CD4-positive, alpha-beta T cell treated with Interferon alpha-2 for 1 hour (primary cell): Measurements from ENCODE around the gene BPIFB6.

Source experiments
- DNase-seq, 2 donors: peaks; one replicate each; pipeline ENCODE4 v3.0.0-alpha.2; 2020 to 2022

Gene BPIFB6

DNA sequence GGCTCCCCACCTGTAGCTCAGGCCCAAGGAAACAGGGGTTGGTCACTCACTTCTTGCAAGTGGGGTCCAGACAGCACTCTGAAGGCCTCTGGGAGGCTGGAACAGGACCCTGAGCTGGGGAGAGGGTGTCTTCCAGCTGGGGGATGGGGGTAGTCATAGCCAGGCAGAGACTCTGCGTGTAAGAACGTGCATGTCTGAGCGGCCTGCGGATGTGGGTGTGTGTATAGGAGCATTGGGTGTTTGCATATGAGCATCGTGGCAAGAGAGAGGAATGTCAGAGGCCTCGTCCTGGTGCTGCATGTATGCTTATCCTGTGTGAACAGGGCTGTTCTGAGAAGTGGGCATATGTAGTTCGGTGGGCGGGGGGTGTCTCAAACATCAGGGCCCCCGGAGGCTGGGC, 34.3 kb downstream of the BPIFB6 start:
- DNase-seq = no peak

DNA sequence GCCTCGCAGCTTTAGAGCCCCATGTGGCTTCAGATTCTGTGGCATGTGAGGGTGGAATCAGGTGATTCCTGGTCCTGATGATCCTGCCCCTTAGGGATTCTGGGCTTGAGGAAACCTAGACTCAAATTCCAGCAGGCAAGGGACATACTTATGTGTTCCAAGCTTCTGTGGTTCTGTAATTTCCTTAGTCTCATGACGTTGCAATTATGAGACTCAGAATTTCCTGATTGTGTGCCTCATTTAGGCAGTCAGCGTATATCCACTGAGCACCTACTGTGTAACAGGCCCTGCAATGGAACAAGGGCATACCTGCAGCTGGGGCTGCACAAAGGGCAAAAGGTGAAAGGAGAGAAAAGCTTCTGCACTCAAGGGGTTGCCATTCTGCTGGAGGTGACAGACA, 36.4 kb downstream of the BPIFB6 start:
- no peak for DNase-seq

DNA sequence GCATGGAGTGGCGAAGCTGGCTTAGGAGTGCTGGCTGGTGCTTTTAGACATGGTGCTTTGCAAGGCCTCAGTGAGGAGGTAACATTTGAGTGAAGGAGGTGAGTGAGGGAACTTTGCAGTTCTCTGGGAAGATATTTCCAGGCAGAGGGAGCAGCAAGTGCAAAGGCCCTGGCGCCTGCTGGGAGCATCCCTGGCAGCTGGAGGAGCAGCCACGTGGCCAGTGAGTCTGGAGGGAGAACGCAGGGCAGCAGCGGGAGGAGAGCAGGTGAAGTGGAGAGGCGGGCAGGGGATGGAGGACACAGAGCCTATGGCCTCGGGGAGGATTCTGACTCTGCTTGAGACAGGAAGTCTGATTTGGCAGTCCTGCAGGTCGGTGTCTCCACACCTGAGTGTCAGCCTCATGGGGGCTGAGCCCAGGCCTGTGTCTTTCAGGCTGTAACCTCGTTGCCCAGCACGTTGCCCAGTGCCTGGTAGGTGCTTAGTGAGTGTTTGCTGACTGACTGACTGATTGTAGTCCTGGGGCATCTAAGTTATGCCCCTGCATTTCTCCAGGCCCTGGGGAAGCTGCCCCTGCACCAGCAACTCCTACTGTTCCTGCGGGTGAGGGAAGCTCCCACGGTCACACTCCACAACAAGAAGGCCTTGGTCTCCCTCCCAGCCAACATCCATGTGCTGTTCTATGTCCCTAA, 36.9 kb downstream of the BPIFB6 start:
- no peak for DNase-seq

DNA sequence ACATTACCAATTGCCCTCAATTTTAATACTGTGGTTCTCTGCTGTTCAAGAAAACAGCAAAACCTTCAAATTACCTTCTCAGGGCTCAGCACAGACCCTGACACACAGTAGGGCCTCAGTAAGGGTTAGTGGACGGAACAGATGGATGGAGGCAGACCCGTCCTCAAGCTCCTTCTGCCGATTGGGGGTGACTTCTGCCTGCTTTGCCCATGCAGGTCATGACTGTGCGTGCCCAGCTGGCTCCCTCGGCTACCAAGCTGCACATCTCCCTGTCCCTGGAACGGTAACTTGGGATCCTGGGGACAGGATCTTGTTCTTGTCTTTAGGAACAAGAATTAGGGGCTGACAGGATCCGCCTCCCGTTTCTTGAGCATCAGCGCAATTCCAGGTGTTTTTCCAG, 38.2 kb downstream of the BPIFB6 start:
- no peak for DNase-seq

DNA sequence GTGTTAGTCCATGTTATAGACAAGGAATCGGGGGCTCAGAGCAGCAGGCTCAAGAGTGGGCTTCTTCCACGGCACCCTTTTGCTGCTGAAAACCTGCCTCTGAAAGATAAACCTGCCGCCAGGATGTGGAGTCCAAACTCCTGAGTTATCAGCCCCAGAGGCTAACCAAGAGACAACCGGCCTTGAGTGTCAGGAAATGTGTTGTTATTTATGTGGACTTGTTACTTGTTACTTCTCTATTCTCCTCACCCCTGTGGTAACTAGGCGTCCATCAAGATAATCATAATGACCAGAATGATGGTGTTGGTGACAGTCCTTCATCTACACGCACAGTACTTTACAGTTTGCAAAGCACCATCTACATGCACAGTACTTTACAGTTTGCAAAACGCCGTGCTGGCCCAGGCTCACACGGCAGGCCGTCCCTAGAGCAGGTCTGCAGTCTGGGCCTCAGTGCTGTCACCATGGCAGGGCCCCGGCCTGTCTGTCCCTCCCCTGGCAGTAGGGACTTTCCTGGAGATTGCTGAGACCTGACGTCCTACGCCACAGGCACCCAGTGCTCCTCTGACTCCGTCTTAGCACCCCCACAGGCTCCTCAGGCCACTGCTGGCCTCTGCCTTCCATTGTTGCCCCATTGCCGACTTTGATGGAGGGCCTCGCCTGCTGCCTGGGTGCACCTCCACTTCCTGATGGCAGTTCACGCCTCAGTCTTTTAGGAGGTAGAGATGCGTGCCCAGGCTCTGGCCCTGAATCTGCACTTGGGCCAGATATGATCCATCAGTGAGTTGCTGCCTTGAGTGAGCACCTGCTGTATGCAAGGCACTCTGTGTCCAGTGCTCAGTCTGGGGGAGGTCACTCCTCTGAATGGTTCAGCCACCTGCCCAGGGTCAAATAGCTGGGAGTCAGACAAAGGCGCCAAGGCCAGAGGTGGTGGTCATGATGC, 38.9 kb downstream of the BPIFB6 start:
- DNase-seq = no peak

DNA sequence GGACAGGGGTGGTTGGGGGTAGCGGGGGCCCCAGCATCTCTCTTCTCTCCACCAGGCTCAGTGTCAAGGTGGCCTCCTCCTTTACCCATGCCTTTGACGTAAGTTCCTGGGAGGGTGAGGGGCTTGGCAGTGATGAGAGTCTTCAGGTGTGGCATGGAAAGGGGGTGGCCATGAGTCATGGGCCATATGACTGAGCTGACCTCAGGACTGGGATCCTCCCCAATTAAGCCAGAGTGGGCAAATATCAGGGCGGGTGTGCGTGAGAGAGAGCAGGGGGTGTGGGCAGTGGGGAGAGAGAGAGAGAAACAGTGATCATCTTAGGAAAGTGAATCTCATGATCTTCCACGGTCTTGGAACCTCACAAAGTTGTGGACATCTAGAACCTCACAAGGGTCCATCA, 39.8 kb downstream of the BPIFB6 start:
- no peak for DNase-seq

DNA sequence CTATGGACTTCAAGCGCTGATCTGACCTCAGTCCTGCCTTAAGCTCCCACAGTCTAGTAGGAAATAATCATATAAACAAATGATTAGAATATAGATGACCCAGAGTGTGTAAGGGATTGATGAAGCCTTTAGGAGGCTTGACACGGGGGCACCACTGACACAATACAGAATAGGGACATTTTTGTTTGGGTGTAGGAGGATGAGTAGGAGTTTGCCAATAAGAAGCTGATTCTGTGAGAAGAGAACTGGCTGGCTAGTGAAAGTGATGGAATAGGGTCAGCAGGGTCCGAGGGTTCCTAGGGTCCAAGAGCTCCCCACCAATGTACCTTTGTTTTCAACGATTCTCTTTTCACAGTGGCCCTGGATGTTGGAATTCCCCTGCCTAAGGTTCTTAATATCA, 40.9 kb downstream of the BPIFB6 start:
- no peak for DNase-seq

DNA sequence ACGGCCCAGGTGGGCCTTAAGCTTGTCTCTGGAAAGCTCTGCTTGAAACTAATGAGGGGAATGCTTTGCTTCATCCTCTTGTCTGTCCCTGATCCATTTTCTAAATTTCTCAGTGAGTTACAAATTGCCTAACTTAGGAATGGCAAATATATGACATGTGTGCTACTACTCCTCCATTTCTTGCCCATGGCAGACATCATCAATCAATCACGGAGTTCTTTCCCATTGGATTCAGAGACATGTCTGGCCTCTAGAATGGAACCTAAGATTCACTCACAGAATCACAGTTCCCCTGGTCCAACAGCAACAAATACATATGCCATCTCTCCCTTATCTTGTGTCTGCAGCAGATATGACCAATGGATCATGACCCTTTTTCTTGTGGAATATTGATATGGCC, 41.4 kb downstream of the BPIFB6 start:
- DNase-seq = no peak

DNA sequence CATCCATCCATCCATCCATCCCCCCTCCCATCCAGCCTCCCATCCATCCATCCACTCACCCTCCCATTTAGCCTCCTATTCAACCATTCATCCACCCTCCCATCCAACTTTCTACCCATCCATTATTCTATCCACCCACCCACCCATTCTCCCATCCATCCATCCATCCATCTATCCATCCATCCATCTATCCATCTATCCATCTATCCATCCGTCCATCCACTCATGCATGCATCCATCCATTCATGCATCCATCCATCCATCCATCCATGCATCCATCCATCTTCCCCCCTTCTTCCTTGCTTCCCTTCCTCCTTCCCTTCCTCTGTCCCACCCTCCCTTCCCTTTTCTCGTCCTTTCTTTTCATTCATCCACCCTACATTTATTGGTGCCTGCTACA, 43.2 kb downstream of the BPIFB6 start:
- no peak for DNase-seq

DNA sequence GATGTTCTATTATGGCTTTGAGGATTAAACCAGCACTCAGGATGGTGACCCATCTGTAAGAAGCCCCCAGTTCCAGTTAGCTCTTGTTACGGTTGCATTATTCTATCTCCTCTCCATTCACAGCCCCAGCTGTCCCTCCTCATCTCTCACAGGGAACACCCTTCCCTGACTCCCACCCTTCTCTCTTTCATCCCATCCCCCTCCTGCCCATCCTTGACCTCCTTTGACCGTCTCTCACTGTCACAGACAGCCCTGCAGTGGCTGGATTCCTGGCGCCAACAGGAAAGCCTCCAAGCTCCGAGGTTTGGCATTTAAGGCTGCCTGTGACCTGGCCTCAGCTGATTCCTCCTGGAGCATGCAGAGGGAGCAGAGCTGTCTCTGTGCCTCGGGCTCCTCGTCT, 43.8 kb downstream of the BPIFB6 start:
- no peak for DNase-seq

DNA sequence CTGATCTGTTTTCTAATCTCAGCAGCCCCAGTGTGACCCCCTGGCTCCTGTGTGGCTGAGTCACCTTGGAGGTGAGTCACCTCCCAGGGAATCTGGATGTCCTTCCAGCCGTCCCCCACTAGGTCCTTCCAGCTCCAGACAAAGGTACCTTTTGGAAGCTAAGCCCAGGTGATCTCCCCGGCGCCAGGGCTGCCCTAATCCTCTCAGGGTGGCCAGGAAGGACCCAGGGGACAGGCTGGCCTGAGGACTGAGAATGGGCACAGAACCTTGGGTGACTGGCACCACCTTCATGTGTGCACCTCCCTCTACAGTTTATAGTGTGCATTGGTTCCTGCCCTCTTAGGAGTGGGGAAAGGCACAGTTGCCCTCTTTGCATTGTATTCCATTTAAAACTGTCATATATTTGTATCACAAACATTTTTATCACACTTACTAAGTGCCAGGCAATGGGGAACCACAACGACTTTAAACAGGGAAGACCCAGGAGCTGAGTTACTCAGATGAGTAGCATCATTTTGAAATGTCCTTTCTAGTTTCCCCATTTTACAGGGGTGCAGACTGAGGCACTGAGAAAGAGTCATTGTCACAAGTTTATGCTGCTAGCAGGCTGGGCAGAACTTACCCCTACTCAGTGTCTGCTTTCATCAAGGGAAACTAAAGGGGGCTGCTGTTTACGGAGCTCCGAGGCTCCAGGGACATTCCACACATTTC, 45.4 kb downstream of the BPIFB6 start:
- peak; percentile 8 to 44 for DNase-seq

DNA sequence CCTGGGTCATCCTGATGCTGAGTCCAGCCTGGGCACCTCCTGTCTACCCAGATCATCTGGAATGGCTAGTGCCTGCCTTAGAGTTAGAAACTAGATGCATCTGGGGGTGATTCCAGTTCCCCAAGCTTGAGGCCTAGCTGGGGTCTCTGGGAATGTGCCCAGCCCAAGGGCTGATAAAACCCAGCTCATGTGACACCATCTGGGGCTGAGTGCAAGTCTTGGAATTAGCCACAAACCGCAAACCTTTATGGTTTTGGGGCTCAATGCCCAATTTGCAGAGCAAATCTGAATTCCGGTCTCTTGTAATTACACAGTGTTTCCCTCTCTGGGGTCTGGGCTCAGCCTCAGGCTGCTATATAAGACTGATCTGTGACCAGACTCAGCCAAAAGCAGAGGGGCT, 47.8 kb downstream of the BPIFB6 start, which contains the start of gene BPIFB4:
TSS of gene BPIFB4 (plus strand) at position 385 of the 400 bp plus-strand sequence. CDS start 1,884 bp downstream, outside the sequence.
- no peak for DNase-seq

DNA sequence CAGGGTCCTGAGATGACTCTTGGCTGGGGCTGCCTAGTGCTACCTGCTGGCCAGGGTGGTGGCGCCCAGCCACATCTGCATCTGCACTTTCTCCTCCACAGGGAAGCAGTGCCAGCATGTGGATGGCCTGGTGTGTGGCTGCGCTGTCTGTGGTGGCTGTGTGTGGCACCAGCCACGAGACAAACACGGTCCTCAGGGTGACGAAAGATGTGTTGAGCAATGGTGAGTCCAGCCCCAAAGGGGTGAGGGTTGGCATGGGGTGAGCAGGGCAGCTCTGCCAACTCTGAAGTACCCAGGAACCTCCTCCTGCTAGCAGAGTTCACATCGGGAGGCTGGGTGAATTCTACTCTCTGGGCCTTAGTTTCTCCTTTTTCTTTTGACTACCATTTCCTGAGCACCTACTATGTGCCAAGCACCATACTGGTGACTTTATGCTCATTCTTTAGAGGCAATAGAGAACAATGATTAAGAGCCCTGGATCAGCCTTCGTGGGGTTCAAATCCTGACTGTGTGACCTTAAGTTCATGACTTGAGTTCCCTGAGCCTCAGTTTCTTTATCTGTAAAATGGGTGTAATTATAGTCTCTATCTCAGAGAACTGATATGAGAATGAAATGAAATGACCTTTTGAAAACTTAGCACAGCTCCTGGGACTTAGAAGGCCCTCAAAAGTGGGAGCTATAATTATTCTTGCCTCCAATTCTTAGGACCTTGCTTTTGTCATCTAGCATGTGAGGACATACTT, 50.1 kb downstream of the BPIFB6 start:
- DNase-seq = no peak

DNA sequence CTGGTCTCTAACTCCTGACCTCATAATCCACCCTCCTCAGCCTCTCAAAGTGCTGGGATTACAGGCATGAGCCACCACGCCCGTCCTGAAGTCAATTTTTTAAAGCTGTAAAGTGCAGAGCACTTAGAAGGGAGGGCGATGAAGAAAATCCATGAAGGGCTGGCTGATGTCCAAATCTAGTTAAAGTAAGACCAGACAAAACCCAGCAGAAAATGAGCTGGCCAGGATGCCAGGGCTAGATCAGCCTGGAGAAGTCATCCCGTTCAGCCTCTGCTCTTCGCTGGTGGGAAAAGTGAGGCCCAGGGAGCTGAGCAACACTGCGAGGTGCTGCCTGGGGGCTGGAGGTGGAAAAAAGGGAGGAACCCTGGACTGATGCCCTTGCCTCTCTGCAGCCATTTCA, 51.1 kb downstream of the BPIFB6 start:
- no peak for DNase-seq

DNA sequence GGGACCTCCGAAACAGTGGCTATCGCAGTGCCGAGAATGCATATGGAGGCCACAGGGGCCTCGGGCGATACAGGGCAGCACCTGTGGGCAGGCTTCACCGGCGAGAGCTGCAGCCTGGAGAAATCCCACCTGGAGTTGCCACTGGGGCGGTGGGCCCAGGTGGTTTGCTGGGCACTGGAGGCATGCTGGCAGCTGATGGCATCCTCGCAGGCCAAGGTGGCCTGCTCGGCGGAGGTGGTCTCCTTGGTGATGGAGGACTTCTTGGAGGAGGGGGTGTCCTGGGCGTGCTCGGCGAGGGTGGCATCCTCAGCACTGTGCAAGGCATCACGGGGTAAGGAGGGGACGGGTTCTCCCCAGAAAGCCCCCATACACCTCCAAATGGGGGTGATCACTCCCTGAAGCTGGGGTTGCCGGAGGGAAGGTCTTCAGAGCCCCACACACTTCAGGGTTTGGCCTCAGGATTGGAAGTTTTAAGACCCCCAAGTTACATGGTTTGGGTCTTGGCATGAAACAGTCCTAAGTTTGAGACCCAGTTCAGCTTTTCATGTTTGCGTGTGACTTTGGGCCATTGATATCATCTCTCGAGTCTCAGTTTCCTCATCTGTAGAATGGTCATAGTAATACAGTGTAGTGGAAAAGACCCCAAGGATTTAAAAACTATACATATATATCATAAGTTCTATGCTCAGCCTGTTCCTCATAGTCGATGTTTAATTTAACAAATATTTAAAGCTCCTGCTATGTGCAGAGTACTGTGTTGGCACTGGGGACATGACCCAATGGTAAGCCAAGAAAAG, 52.3 kb downstream of the BPIFB6 start:
- no peak for DNase-seq

DNA sequence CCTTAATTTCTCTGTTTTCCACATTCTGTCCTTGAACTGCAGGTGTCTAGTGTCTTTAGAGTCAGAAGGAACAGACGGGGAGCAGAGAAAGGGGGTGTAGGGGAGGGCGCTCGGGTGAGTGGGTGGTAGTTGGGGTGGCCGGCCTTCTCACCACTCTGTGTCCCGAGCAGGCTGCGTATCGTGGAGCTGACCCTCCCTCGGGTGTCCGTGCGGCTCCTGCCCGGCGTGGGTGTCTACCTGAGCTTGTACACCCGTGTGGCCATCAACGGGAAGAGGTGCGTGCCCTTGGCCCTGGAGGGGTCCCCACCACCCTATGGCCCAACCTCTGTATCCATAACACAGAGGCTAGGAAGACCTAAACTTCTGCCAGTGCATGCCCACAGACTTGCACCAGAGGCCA, 53.3 kb downstream of the BPIFB6 start:
- no peak for DNase-seq

DNA sequence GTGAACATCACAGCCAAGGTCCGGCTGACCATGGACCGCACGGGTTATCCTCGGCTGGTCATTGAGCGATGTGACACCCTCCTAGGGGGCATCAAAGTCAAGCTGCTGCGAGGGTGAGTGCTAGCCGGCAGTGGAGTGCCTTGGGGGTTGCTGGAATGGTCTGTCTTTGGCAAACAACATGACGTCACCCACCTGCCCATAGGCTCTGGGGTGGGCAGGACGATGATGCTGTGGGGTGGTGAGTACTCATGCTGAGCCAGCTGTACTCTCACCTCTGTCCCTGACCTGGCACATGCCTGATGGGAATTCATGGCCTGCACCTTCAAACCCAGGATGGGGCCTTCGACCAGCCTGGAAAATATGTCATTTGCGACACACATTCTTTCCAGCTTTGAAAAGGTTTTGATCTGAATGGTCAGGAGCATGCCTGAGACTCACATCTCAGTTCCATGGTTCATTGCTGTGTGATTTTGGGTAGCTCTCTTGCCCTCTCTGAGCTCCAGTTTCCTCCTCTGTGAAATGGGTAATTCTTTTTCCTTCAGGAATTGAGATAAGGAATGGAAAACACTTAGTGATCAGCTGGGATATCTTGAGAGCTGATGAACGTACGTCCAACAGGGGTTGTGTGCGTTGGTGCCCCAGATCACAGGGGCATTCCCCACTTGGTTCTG, 54.7 kb downstream of the BPIFB6 start:
- no peak for DNase-seq

DNA sequence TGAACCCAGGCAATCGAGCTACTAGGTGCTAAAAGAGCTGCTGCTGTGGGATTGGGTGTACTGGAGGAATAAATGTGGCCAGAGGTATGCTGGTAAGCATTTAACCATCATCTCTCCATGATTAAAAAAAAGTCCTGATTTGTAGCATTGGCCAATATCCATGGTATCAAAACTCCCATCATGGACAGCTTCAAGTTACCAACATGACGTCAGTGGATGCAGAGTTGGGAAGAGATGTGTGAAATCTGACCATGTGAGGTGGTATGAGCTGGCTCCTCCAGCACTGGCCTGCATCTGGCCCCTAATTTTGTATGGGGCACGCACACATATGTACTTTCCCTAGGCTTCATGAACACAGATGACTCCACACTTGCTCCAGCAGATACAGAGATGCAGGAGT, 59.7 kb downstream of the BPIFB6 start:
- no peak for DNase-seq

DNA sequence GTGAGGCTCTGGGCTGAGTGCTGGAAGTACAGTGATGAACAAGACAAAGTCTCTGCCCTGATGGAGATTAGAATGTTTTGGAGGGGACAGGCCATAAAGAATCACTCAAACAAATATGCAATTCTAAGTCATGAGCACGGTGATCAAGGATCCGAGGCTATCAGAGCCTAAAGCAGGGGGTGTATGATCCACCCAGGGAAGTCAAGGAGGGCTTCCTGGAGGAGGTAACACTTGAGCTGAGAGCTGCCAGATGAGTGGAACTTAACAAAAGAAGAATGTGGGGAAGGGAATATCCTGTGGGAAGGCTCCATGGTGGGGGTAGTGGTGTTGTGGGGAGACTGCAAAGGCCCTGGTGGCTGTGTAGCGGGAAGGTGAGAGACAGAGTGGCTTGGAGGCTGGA, 60.2 kb downstream of the BPIFB6 start:
- DNase-seq = no peak

DNA sequence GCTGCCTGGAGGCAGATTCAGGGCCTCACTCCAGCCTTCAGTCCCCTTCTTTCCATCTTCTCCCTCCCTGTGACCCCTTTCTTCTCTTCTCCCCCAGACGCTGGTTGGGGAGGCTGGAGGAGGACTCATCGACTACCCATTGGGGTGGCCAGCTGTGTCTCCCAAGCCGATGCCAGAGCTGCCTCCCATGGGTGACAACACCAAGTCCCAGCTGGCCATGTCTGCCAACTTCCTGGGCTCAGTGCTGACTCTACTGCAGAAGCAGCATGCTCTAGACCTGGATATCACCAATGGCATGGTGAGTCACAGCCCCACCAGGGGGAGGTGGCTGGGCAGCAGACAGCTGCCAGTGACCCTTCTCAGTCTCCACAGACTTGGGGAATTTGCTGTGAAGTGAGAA, 60.9 kb downstream of the BPIFB6 start:
- no peak for DNase-seq

DNA sequence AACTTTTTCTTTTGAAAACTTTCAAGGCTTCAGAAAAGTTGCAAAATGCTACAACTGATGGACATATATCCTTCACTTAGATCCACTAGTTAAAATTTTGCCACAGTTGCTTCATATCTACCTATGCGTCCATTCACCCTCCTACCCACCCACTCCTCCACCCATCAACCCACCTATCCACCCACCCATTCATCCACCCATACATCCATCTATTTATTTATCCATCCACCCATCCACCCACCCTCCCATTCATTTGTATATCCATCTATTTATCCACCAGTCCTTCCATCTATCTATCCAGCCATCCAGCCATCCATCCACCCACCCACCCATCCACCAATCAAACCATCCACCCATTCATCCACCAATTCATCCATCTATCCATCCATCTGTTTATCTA, 61.6 kb downstream of the BPIFB6 start:
- no peak for DNase-seq
